Ascending aorta (tissue), 2 donors: ENCODE measurements around the gene HIPK2. TPM values are rescaled to one million over a fixed set of nuclear protein-coding genes. Genes with fewer than 3 reads are reported as not detected.

ENCODE experiments used
- DNase-seq, 2 donors: peaks; one replicate each; pipeline ENCODE4 v3.0.0-alpha.2; 2019; ENCODE audit warnings: low spot score in 2 of 2
- H3K27ac ChIP-seq, 2 donors: fragments of 200-600 bp; sonication (generic); one replicate each; pipeline ENCODE4 v1.5.1; 2016 to 2017; ENCODE audit warnings: mild to moderate bottlenecking in 1 of 2
- H3K27me3 ChIP-seq: fragments of 200-600 bp; sonication (generic); one replicate; pipeline ENCODE4 v1.5.1; 2017
- H3K36me3 ChIP-seq, 2 donors: fragments of 200-600 bp; sonication (generic); one replicate each; pipeline ENCODE4 v1.5.1; 2016
- H3K4me1 ChIP-seq, 2 donors: fragments of 200-600 bp; sonication (generic); one replicate each; pipeline ENCODE4 v1.5.1; 2016 to 2017; ENCODE audit warnings: mild to moderate bottlenecking in 1 of 2
- H3K4me3 ChIP-seq, 2 donors: fragments of 200-600 bp; sonication (generic); one replicate each; pipeline ENCODE4 v1.5.1; 2016 to 2017; ENCODE audit warnings: mild to moderate bottlenecking in 1 of 2
- H3K9me3 ChIP-seq, 2 donors: fragments of 200-600 bp; sonication (generic); one replicate each; pipeline ENCODE4 v1.5.1; 2016
- intact Hi-C: fragments of 100-400 bp; cut with DNase I; formaldehyde crosslinking; loops from one replicate; pipeline ENCODE4 v1.15.1; 2023
- total RNA-seq: library from RNA; depleted of rRNA; stranded (reverse); fragments of >200 nt; gene quantifications from one replicate; pipeline ENCODE4 v1.1.0, GENCODE V29; 2016
- TF ChIP-seq, protein P1 (sequence below), 3 experiments: fragments of 200-600 bp in 2 of 3; fragments of 450-650 bp in 1 of 3; sonication (generic) in 2 of 3; IDR thresholded peaks; one replicate each; pipeline ENCODE4 v1.5.1; 2016 to 2019; ENCODE audit warnings: antibody characterized with exemption in 3 of 3, mild to moderate bottlenecking in 1 of 3, moderate library complexity in 1 of 3

HIPK2 gene
- total RNA-seq, 1 donor from 2014 or later = 53.9 TPM

DNA sequence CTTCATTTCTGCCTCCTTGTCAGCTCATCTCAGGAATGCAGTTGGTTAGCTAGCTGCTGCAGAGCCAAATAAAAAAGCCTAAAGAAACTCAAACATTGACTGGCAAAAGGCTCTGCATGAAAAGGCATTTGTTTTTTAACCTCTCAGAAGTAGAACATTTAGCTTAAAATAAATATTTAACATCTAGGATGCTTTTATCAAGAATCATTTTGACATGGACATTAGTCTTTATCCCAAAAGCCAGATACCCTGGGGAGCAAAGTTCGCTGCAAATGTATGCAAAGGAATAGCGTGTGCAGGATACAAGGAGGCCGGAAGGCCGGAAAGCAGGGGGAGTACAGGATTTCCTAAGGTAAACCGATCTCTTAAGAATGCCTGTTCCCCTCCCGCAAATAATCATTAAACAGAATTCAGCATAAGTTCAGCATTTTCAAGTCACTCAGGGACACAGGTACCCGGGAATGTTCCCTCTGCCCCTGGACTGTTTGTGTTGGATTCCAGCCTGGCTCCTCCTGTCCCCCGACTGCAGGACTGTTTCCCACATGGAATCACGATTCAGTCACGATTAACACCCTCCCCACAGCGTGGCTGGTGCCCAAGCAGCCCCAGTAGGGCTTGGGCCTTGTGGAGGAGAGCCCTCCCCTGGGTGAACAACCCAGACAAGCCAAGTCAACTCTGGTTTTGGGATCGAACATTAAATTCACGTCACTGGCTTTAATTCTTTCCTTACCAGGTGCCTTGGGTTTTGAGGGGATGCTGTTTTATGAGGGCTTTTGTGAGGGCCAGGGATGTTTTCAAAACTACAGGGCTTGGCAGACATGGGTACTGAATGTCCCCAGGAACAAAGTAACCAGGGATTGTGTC, 97.8 kb downstream of the HIPK2 start:
- H3K4me3 ChIP-seq = no peak overlapping the region
- TF ChIP-seq, protein P1, sequence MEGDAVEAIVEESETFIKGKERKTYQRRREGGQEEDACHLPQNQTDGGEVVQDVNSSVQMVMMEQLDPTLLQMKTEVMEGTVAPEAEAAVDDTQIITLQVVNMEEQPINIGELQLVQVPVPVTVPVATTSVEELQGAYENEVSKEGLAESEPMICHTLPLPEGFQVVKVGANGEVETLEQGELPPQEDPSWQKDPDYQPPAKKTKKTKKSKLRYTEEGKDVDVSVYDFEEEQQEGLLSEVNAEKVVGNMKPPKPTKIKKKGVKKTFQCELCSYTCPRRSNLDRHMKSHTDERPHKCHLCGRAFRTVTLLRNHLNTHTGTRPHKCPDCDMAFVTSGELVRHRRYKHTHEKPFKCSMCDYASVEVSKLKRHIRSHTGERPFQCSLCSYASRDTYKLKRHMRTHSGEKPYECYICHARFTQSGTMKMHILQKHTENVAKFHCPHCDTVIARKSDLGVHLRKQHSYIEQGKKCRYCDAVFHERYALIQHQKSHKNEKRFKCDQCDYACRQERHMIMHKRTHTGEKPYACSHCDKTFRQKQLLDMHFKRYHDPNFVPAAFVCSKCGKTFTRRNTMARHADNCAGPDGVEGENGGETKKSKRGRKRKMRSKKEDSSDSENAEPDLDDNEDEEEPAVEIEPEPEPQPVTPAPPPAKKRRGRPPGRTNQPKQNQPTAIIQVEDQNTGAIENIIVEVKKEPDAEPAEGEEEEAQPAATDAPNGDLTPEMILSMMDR (IDR thresholded peaks at IDR 0.05) = no peak
- H3K4me1 ChIP-seq = peaks cover 11 to 47% of the 10 kb centered on the region in 2 donors
- H3K27ac ChIP-seq = peak overlapping the region; percentile 86 to 93
- H3K36me3 ChIP-seq = peaks cover 4% of the 10 kb centered on the region in 2 donors
- DNase-seq = peak in 1 of 2 donors; percentile 74
- H3K27me3 ChIP-seq = no peaks in the 10 kb centered on the region
- intact Hi-C loops = loop anchor here (1.0 to 5.0 kb wide), 3 partner anchors 53 to 382 kb away; partner anchors contain the start of gene PARP12
- H3K9me3 ChIP-seq = no peaks in the 10 kb centered on the region

DNA sequence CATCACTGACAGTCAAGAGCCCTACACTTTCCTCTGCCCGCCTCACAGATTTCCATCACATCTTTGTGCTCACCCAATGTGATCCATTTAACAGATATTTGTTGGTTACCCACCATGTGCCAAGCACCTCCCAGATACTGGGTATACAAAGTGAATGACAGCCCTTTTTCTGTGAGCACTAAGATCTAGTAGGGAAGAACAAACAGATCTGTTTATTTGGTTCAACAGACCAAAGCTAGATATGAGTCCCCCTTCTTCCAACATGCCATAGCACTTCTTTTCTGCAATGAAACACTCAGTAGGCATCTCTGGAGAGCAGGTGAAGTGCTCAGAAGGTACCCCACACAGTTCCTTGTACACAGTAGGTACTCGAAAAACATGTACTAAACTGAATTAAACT, 101.4 kb downstream of the HIPK2 start:
- H3K27ac ChIP-seq = no peak overlapping the region
- no peak overlapping the region for H3K4me3 ChIP-seq
- peaks cover 4 to 8% of the 10 kb centered on the region in 2 donors for H3K36me3 ChIP-seq
- H3K9me3 ChIP-seq = no peaks in the 10 kb centered on the region
- TF ChIP-seq, protein P1 (IDR thresholded peaks at IDR 0.05) = no peak
- no peaks in the 10 kb centered on the region for H3K27me3 ChIP-seq
- peaks cover 4 to 25% of the 10 kb centered on the region in 2 donors for H3K4me1 ChIP-seq
- intact Hi-C loops = loop anchor here (5.0 kb wide), 1 partner anchor 386 kb away; the partner anchor contains the start of gene PARP12
- no peak for DNase-seq

DNA sequence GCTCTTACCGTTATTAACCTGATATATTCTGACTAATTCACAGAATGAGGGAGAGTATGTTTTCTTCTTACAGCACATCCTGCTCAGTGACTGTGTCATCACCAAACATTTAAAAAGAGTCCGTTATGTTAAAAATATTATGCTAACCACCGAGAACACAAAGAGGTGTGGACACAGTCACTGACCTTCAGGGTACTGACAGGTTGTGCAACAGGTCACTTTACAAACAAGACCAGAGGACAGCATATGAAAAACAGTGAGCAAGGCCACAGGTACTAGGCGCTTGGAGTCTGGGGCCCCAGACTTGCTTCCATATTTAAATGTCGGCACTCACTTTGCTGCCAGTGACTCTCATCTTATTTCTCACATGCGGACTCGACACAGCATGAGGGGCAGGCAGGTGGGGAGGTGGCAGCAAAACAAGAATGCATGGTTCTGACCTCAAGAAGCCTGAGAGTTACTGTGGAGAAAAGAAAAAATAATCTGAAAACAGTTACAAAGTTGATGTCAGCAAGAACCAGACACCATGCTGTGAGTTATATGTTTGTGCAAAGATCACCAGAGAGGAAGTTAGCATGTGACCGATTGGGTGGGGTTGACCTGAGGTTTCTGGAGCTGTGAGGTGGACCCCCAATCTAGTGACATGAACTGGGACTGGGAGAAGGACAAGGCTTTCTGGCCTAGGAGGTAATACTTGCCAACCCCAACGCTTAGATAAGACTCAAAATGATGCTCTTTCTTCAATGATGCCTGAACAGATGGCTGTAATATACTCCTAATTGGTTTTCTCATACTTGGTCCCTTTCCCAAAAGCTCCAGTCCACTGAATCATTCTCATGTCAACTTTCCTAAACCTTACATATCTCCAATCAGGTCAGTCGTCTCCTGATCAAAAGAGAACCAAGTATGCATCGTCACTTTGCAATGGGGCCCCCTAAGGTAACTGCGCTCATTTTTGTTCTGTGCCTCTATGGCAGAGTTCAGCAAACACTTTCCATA, 102.4 kb downstream of the HIPK2 start:
- no peaks in the 10 kb centered on the region for H3K9me3 ChIP-seq
- H3K27me3 ChIP-seq = no peaks in the 10 kb centered on the region
- intact Hi-C loops = loop anchor here (5.0 kb wide), 1 partner anchor 387 kb away; the partner anchor contains the start of gene PARP12
- H3K4me3 ChIP-seq = no peak overlapping the region
- H3K27ac ChIP-seq = no peak overlapping the region
- H3K4me1 ChIP-seq = peaks cover 0 to 15% of the 10 kb centered on the region in 2 donors
- TF ChIP-seq, protein P1 (IDR thresholded peaks at IDR 0.05) = no peak
- peaks cover 4 to 8% of the 10 kb centered on the region in 2 donors for H3K36me3 ChIP-seq
- no peak for DNase-seq

DNA sequence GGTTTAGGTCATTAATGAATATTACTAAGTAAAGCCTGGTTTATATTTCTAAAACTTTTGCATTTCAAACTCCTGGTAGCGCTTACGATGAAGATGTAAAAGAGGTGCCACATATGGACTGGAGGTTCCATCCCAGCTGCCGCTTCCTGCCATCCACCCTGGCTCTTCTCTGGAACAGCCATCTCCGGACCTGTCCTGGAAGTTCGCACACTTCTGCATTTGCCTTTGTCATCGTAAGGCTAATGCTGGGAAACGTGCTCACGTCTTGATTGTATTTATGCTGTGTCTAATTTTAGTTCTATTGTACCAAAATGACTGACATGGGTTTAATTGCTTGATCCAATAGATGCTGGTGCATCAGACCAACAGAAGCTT, 103.1 kb downstream of the HIPK2 start:
- H3K27ac ChIP-seq = no peak overlapping the region
- no peak for DNase-seq
- TF ChIP-seq, protein P1 (IDR thresholded peaks at IDR 0.05) = no peak
- H3K4me3 ChIP-seq = no peak overlapping the region
- no peaks in the 10 kb centered on the region for H3K27me3 ChIP-seq
- H3K36me3 ChIP-seq = peaks cover 4 to 8% of the 10 kb centered on the region in 2 donors
- no peaks in the 10 kb centered on the region for H3K9me3 ChIP-seq
- peaks cover 0 to 9% of the 10 kb centered on the region in 2 donors for H3K4me1 ChIP-seq
- intact Hi-C loops = loop anchor here (5.0 kb wide), 1 partner anchor 388 kb away; the partner anchor contains the start of gene PARP12

DNA sequence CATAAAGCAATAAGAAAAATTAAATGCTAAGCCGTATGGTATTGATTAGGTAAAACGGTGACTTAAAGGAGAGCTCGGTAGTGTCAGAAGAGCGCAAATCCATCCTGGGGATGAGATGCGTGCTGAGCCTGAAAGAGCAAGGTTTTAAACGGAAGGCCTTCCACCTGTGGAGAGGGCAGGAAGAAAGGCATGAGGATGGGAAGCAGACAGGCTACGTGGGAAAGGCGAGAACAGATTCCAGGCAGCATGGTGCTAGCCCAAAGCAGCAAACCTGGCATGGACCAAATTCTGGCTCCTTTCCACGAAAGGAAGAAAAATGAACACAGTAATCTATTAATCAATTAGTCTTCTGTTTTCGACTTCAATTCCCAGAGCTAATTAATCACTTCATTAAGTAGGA, 103.5 kb downstream of the HIPK2 start:
- Histone ChIP-seq H3K27me3 (no peaks in the 10 kb centered on the region), H3K27ac (no peak overlapping the region), H3K9me3 (no peaks in the 10 kb centered on the region), H3K36me3 (peaks cover 4 to 8% of the 10 kb centered on the region in 2 donors), H3K4me1 (peaks cover 0 to 5% of the 10 kb centered on the region in 2 donors), H3K4me3 (no peak overlapping the region)
- TF ChIP-seq, protein P1 (IDR thresholded peaks at IDR 0.05) = no peak
- no peak for DNase-seq
- intact Hi-C loops = no loop called here
